ENCODE data around the gene CSNK1E.
A peak's percentile ranks its signal among the peaks of the same experiment; 100 is the strongest.

The CSNK1E gene

DNA sequence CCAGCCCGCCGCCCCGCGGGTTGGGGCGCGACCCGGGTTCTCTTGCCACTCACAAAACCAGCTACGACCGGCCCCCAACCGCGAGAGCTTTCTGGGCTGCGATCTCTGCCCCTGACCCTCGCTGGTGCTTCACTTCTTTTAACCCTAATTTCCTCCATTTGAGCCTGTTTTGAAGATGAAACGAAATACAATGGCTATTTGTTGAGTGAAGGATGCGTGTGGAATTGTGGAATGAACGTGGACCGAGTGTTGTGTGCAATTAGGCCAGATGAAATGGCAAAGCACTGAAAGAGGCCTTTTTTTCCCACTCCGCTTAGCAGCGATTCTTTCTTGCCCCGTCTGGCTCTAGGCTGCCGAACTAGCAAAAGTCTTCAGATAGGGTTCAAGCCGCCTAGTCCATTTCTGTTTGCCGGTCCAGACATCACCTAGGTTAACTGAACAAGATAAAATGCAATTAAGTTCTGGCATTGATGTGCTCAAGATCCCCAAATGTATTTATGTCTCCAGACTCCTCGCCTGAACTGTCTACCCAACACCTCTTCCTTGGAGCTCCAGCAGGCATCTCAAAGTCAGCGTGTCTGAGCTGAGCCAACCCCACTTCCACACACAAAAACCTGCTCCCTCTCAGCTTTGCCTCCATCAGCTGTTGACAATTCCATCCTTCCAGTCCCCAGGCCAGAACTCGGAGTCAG lies 44.0 kb downstream of the CSNK1E start:
- peak; percentile 65 for DNase-seq (ENCODE audit: low spot score)

DNA sequence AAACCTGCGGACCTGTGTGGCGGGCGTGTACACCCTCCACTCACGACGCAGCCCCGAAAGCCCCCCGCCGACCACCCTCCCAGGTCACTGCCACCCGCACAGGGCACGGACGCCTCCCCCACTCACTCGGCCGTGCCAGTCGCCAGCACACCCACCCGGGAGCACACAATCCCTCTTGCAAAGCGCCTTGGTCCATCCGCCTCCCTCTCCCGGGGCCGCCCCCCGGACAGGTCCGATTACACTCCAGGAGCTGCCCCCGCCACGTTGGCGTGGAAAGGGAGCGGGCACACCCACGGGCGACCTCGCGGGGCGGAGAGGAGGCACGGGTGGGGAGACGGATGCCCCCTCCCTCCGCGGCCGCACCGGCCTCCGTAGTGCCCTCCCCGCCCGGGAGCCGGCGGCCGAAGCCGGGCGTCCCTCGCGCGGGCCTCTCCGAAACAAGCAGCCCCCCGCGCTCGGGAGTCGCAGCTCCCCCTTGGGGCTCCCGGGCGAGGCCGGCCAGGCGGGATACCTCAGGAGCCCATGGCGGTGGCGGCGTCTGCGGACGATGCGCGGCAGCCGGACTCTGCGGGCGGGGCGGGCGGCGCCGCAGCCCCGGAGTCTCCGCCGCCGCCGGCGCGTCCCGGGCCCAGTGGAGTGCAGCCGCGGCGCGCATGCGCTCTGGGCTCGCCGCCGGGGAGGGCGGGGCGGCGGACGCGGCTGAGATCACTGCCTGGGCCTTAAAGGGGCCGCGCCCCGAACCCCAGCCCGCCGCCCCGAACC lies 44.7 kb downstream of the CSNK1E start, which contains the start of gene TMEM184B:
Gene TMEM184B, minus strand, starts transcription at position 638 of the 762 bp plus-strand sequence. CDS start 25,049 bp downstream, outside the sequence.
- DNase-seq (ENCODE audit: low spot score): peak; percentile 68

DNA sequence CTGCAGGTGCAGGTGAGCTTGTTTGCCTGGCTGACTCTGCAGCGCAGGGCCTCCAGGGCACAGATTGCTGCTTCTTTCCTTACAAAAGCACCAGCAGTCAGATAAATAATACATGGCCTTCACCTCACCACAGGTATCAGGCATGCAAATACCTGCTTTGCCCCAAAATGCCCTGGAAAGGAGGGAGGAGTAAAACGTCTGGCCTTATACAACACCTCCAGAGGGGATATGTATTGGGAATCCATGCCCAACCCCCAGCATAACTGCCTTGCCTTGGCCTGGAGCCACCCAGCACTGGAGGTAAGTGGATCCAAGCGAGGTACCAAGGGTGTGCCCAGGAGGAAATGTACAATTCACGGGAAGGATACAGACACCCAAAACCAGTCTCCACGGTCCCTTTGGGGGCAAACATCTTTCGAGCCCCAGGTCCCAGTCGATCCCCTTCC lies 45.3 kb downstream of the CSNK1E start:
- DNase-seq (ENCODE audit: low spot score): peak; percentile 75

DNA sequence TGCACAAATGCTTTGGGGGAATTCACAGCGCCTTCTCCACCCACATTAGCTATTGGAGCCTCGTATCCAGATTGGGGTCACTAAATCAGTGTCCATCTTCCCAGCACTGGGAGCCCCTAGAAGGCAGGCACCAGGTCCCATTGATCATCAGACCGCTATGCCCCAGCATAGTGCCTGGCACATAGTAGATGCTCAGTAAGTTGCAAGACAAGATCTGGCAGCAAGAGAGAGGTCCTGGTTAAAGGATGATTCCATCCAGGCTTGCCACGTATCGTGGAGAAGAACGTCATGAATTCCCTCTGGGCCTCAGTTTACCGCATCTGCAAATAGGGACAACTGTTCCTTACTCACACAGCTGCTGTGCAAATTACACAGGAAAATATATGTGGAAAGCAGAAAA lies 46.1 kb downstream of the CSNK1E start:
- no peak for DNase-seq (ENCODE audit: low spot score)

DNA sequence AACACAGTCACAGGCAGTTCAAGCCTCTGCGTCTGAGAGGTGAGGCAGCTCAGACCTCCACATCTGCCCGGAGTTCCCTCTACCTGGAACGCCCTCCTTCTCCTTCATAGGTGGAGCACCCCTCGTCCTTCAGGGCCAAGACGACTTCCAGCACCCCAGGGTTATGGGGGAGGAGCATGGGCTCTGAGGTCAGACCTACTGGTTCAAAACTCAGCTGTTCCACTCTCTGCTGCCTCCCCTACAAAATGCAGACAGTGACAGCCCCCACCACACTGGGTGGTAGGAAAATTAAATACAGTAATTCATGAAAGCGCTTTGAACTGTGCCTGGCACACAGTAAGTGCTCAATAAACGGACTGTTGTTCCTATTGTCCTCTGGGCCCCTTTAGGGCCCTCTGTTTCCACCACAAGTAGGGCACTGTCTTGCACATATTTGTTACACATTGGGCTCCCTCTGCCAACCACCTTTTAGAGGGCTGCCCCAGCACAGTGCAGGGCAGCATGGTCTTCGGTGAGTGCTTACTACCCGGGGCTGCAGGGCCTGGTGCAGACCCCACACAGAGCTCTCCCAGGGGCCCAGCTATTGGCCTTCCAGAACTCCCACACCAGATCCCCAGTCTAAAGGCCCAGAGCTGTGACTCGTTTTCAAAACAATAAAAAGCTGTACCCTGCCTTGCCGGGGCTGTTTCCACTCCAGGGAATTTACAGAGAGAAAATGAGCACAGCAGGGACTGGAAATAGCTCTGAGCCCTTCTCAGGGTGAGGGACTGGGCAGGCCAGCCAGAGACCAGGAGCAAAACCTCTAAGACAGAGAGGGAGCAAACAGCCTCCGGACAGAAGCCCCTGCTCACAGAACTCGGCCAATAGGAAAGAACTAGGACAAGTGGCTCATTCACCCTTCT lies 46.9 kb downstream of the CSNK1E start:
- peak; percentile 37 for DNase-seq (ENCODE audit: low spot score)

DNA sequence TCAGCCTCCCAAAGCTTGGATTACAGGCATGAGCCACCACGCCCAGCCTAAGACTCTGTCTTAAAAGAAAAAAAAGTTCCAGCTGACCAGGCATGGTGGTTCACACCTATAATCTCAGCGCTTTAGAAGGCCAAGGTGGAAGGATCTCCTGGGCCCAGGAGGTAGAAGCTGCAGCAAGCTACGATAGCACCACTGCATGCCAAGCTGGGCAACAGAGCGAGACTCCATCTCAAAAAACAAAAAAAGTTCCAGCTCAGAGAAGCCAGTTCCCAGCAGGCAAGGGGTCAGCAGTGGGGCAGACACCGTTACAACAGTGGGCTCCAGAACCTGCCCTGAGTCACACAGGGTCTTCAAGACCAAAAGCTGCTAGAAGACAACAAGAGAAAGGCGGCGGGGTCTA lies 47.8 kb downstream of the CSNK1E start:
- DNase-seq (ENCODE audit: low spot score): no peak

DNA sequence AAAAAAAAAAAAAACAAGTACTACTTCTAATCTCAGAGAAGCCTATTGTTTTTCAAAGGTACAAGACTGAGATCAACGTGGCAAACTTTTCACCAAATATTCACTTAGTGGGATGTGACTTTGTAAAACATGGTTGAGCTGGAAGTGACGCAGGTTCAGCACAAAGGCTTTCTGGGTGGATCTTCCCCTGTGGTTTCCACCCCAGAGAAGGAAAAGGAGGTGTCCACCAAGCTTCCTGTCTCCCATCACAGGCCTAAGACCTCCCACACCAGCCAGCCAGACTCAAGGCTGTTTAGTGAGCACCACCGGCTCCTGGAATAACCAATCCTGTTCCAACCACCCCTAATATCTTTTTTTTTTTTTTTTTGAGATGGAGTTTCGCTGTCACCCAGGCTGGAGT lies 50.1 kb downstream of the CSNK1E start:
- no peak for DNase-seq (ENCODE audit: low spot score)

DNA sequence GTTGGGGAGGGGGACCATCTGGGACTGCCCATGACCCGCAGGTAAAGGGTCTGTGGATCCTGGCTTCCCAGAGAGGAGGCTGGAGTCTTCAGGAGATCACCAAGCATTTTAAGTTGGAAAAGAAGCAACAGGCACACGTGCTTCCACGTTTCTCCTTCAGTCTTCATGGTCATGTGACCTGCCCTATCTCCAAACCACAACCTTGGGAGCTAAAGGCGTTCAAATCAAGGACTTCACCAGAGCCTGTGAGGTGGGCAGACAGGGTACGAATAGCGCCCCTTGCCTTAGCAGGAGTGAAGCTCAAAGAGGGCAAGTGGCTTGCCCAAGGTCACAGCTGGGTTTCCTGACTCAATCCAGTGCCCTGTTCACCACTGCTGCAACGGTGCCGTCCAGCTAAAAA lies 51.1 kb downstream of the CSNK1E start:
- DNase-seq (ENCODE audit: low spot score): no peak

DNA sequence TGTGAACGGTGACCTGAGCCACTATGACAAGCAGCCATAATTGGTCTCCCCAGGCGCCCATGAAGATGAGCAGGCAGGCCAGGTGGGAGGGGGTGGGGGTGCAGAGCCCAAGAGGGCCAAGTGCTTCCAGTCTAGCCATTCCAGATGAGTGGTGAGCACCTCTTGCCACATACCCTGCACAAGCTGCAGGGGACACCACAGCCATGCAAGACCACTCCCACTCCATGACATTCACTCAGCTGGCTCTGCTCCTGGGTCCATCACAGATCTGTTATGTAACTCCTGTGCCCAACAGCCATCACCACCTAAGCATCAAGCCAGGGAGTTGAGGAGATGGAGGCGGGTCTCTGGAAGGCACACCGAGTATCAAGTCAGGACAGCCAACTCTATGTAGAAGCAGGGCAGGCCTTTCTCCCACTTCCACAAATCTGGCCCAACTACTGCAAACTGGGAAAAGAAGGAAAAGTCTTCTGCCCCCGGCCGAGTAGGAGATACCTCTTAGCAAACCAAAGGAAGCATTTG lies 52.9 kb downstream of the CSNK1E start:
- DNase-seq (ENCODE audit: low spot score): no peak

DNA sequence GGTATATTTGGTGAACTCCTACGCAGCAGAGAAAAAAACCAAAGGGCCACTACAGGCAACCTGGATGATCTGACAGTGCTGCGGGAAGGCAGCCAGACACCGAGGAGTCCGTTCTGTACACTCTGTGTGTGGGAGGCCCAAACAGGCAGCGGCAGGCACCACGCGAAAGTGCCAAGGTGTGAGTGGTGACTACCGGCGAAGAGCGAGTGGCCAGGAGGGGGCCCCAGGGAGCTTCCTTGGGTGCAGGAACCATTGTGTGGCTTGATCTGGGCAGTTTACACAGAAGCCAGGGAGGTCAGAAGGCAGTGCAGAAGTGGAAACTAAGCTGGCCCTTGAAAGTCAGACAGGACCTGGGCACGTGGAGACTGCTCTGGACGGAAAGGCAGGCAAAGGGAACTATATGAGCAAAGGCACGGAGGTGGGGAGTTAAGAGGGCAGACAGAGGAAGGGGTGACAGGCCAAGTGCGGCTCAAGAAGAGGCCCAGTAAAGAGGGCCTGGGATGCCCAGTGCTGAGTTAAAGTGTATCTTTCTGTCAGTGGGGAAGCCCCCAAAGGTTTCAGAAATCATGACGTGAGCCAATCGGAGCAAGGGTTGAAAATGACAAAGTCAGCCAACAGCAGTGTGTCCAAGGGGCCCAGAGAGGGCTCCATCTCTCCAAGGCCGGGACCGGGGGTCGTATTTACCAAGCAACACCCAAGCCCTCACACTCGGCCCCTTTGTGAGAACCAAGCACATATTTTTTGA lies 55.0 kb downstream of the CSNK1E start:
- peak; percentile 76 for DNase-seq (ENCODE audit: low spot score)

DNA sequence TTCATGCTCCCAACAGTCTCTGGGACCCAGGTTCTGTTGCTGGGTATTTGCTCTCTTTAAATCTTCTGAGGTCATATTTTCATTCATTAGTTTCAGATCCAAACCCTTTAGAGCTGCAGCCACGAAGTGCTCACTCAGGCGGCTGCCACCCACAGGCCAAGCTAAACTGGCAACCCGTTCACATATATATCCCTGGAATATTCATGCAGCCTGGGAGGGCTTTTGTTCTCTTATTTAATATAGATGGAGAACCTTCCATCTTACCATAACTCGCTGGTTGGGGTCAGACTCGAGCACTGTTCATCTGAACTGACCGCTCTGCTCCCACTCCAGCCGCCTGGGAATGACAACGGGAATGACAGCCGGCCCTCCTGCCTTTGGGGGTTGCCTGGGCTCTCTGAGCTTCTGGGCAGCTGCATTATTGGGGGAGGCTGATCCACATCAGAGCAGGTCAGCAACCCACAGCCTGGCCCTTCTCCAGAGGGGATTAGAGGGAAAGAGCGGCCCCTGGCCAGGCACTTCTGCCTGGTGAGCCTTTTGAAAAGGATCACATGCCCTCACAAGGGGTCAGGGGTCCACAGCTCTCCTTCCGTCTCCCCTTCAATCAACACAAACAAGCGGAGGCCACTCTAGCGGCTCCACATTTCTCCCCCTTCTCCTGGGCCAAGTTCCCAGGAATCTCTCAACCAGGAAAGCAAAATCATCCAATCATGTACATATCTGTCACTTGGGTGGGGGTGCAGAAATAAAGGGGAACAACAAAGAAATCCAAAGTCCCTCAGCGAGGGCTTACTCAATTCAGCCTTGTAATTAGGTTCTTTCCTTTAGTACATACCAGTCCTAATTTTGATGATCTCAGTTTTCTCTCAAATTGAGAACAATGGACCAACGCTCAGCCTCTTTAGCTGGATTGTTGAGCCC lies 56.2 kb downstream of the CSNK1E start:
- DNase-seq (ENCODE audit: low spot score): peak; percentile 63

DNA sequence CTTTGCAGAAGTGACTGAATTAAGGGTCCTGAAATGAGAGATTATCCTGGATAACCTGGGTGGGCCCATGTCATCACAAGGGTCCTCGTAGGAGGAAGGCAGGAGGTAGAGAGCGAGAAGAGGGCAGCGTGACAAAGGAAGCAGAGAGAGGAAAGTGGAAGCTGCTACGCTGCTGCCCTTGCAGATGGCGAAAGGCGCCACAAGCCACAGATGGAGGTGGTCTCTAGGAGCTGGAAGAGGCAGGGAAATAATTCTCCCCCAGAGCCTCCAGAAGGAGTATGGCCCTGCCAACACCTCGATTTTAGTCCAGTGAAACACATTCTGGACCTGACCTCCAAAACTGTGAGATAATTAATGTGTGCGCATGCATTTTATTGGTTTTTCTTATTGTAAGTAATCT lies 57.9 kb downstream of the CSNK1E start:
- no peak for DNase-seq (ENCODE audit: low spot score)

DNA sequence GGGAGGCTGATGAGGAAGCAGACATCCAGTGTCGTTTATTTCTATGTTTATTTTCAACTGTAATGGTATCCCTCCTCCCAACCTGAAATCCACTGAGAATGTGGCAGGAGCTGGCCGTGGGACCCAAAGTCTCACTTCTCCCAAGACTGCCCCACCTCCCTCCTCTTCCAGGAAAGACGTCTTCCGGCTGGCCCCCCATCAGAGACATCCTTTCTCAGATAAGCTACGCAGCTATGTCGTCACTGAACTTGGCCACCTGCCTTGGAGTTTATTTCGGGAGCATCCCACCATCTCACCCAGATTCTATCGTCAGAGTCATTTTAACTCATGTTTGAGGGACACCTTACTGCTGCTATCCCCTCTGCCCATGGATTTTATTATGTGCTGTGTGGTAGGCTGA lies 58.3 kb downstream of the CSNK1E start:
- DNase-seq (ENCODE audit: low spot score): no peak

DNA sequence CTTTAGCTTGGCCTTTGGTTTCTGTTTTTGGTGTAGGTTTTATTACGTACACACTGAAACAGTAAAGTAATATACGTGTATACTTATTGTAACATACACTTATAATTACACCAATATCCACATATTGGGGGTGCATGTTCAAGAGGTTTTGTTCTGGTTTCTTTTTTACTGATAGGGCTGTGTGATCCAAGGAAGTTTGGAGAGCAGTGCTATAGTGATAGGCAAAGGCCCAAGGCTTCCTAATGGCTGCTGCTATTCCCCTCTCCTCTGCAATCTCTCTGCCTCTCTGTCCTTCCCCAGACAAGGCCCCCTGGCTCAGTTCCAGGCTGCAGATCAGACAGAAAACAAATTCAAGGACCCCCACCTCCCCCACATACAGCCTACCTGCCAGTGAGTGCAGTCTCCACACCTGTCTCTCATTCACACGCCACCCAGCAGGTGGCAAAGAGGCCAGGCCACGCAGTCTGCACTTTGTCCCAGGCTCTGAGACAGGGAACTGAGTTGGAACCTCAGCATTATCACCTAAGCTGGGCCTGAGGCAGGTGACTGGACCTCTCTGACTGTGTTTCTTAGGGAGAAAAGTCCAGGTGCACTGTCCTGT lies 59.5 kb downstream of the CSNK1E start:
- DNase-seq (ENCODE audit: low spot score): no peak

DNA sequence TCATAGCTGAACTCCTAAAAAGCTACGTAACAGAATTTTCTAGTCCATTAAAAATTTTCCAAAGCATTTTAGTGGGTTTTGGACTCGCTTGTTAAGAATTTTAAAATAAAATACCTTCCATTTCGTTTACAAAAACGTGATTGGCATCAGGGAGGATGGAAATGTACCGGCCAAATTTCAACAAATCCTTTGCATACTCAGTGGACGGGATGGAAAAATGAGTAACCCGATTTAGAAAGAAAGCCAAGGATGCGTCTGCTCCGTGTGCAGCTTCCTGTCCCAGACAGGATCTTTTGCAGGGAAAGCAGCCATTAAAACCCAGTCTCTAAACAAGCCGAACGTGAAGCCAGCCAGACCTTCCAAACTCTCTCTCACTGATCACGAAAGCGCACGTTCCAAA lies 60.1 kb downstream of the CSNK1E start:
- no peak for DNase-seq (ENCODE audit: low spot score)

DNA sequence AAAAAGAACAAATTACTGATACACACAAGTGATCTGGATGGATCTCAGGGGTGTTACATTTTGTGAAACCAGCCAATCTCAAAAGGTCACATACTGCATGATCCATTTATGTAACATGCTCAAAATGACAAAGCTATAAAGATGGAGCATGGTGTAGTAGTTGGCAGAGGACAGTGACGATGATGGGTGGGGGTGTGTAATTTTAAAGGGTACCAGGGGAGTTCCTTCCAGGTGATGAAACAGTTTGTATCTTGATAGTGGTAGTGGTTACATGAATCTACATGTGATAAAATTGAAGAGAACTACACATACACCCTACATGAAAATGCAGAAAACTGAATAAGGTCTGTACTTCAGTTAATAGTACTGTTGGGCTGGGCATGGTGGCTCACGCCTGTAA lies 61.5 kb downstream of the CSNK1E start:
- DNase-seq (ENCODE audit: low spot score): no peak

DNA sequence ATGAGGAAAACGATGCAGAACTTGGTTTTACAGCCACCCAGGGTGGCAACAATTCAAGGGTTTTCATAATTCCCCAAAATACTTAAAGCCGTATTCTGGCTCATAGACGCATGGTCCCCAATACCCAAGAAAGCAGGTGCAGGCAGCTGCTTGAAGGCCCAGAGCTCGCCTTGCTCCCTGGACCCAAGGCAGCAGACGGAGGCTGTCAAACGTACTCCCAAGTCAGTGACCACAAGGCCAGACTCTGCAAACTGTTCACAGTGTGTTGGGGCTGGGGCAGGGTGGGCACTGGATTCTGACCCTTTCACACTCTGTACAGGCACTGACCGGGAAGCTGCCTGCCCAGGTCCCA lies 65.9 kb downstream of the CSNK1E start:
- no peak for DNase-seq (ENCODE audit: low spot score)

DNA sequence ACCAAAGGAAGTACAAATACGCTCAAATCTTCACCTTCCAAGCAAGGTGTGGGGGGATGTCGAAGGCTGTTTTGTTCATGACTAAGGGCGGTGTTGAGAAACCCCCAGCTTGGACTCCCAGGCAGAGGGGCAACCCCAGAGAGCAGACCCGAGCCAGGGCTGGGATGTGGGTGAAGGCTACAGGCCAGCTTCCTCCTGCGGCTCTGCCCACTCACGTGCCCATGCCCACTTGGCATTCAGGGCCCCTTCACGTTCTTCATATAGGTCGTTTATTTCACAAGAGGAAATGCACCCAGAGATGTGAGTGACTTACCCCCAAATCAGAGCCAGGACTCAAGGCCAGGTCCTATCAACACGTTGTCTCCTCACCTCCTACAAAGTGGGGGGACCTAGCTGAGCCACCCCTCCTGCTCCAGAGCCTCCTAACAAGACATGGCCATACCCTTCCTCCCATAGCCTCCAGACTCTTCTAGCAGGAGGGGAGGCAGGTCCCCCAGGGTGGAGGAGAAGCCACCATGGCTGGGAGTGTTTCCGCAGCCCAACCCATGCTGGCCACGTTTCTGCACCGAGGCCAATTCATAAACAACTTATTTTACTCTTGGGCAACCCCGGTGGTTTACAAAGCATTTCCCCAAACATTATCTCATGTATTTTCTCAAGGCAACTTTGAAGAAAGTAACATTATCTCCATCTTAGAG lies 66.4 kb downstream of the CSNK1E start:
- no peak for DNase-seq (ENCODE audit: low spot score)
